ENCODE data around the gene EEF1E1. TPM values are rescaled to one million over a fixed set of nuclear protein-coding genes. Genes with fewer than 3 reads are reported as not detected.

Gene EEF1E1
- total RNA-seq, 1 experiment from 2014 or later: 38.8 TPM

GRCh38 chr6:8137529-8137939 is 35.2 kb upstream of the EEF1E1 start:
- intact Hi-C loops (cut with micrococcal nuclease; ENCODE audit: unreplicated experiment): no loop called here
- Mint-ChIP-seq H3K27ac (ENCODE audit: unreplicated experiment) (no peak overlapping the region), H3K4me3 (ENCODE audit: low read depth, unreplicated experiment) (no peak overlapping the region), H3K4me1 (ENCODE audit: low read depth, unreplicated experiment) (no peaks in the 10 kb centered on the region), H3K36me3 (ENCODE audit: insufficient read depth, unreplicated experiment) (no peaks in the 10 kb centered on the region), H3K27me3 (ENCODE audit: unreplicated experiment) (no peaks in the 10 kb centered on the region), H3K9me3 (ENCODE audit: low read depth, unreplicated experiment) (no peaks in the 10 kb centered on the region)
- TF ChIP-seq, protein P1, sequence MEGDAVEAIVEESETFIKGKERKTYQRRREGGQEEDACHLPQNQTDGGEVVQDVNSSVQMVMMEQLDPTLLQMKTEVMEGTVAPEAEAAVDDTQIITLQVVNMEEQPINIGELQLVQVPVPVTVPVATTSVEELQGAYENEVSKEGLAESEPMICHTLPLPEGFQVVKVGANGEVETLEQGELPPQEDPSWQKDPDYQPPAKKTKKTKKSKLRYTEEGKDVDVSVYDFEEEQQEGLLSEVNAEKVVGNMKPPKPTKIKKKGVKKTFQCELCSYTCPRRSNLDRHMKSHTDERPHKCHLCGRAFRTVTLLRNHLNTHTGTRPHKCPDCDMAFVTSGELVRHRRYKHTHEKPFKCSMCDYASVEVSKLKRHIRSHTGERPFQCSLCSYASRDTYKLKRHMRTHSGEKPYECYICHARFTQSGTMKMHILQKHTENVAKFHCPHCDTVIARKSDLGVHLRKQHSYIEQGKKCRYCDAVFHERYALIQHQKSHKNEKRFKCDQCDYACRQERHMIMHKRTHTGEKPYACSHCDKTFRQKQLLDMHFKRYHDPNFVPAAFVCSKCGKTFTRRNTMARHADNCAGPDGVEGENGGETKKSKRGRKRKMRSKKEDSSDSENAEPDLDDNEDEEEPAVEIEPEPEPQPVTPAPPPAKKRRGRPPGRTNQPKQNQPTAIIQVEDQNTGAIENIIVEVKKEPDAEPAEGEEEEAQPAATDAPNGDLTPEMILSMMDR (IDR thresholded peaks at IDR 0.05; ENCODE audit: unreplicated experiment): no peak
- no TSS peak for BruUV-seq (replicated peaks)
- no peak for DNase-seq
- CTCF ChIA-PET: no interaction called here

- TF ChIP-seq, protein P1 (IDR thresholded peaks at IDR 0.05; ENCODE audit: unreplicated experiment): no peak
- Mint-ChIP-seq H3K36me3 (ENCODE audit: insufficient read depth, unreplicated experiment) (no peaks in the 10 kb centered on the region), H3K27me3 (ENCODE audit: unreplicated experiment) (no peaks in the 10 kb centered on the region), H3K4me1 (ENCODE audit: low read depth, unreplicated experiment) (peaks cover 15% of the 10 kb centered on the region), H3K4me3 (ENCODE audit: low read depth, unreplicated experiment) (no peak overlapping the region), H3K27ac (ENCODE audit: unreplicated experiment) (no peak overlapping the region), H3K9me3 (ENCODE audit: low read depth, unreplicated experiment) (no peaks in the 10 kb centered on the region)
- CTCF ChIA-PET: no interaction called here
- intact Hi-C loops (cut with micrococcal nuclease; ENCODE audit: unreplicated experiment): no loop called here
- no peak for DNase-seq
- no TSS peak for BruUV-seq (replicated peaks)
These were observed 32.9 kb upstream of the EEF1E1 start for GRCh38 chr6:8135276-8135675.

GRCh38 chr6:8132130-8132529 is 29.8 kb upstream of the EEF1E1 start:
- no peak overlapping the region for H3K27ac Mint-ChIP-seq (ENCODE audit: unreplicated experiment)
- BruUV-seq (replicated peaks): no TSS peak
- TF ChIP-seq, protein P1 (IDR thresholded peaks at IDR 0.05; ENCODE audit: unreplicated experiment): no peak
- intact Hi-C loops (cut with micrococcal nuclease; ENCODE audit: unreplicated experiment): no loop called here
- DNase-seq: no peak
- CTCF ChIA-PET: interaction anchor here (0.7 to 2.1 kb wide), 2 partner anchors 35 to 87 kb away, joined by 3 to 53 read pairs; no protein-coding TSS in a partner anchor
- no peaks in the 10 kb centered on the region for H3K9me3 Mint-ChIP-seq (ENCODE audit: low read depth, unreplicated experiment)
- no peaks in the 10 kb centered on the region for H3K36me3 Mint-ChIP-seq (ENCODE audit: insufficient read depth, unreplicated experiment)
- H3K4me3 Mint-ChIP-seq (ENCODE audit: low read depth, unreplicated experiment): no peak overlapping the region
- H3K27me3 Mint-ChIP-seq (ENCODE audit: unreplicated experiment): no peaks in the 10 kb centered on the region
- H3K4me1 Mint-ChIP-seq (ENCODE audit: low read depth, unreplicated experiment): peaks cover 15% of the 10 kb centered on the region

- no peak overlapping the region for H3K4me3 Mint-ChIP-seq (ENCODE audit: low read depth, unreplicated experiment)
- DNase-seq: peak; percentile 64
- H3K27ac Mint-ChIP-seq (ENCODE audit: unreplicated experiment): no peak overlapping the region
- no peaks in the 10 kb centered on the region for H3K9me3 Mint-ChIP-seq (ENCODE audit: low read depth, unreplicated experiment)
- intact Hi-C loops (cut with micrococcal nuclease; ENCODE audit: unreplicated experiment): loop anchor here (1.0 kb wide), 1 partner anchor 88 kb away; no protein-coding TSS in a partner anchor
- TF ChIP-seq, protein P1 (IDR thresholded peaks at IDR 0.05; ENCODE audit: unreplicated experiment): peak; percentile 43
- no peaks in the 10 kb centered on the region for H3K36me3 Mint-ChIP-seq (ENCODE audit: insufficient read depth, unreplicated experiment)
- H3K4me1 Mint-ChIP-seq (ENCODE audit: low read depth, unreplicated experiment): peaks cover 15% of the 10 kb centered on the region
- CTCF ChIA-PET: interaction anchor here (0.5 to 2.1 kb wide), 5 partner anchors 13 to 316 kb away, joined by 3 to 53 read pairs (median 5); partner anchors contain the start of gene EEF1E1
- no TSS peak for BruUV-seq (replicated peaks)
- no peaks in the 10 kb centered on the region for H3K27me3 Mint-ChIP-seq (ENCODE audit: unreplicated experiment)
These were observed 29.0 kb upstream of the EEF1E1 start for GRCh38 chr6:8131265-8131897.

Measured in Calu3 (cell line).